ENCODE measurements around the gene FMN2. TPM values are rescaled to one million over a fixed set of nuclear protein-coding genes. Genes with fewer than 3 reads are reported as not detected.

The FMN2 gene
- total and polyA plus RNA-seq, 2 donors (not counting 1 experiment from before 2014, with no cell fraction given): 8.0 to 13.7 TPM

DNA sequence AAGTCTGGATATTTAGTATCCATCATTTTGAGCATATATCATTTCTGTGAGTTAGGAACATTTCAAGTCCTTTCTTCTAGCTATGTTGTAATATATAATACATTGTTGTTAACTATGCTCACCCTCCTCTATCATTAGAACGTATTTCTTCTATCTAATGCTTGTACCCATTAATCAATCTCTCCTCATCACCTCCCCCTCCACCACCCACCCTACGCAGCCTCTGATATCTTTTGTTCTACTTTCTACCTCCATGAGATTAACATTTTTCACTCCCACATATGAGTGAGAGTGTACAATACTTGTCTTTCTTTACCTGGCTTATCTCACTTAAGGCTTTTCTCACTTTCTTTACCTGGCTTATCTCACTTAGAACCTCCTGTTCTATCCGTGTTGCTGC is 156.2 kb downstream of the FMN2 start:
- DNase-seq (ENCODE audit: low read depth in 2 of 2): no peak
- Histone ChIP-seq H3K4me2 (ENCODE audit: extremely low read depth, insufficient read depth, low read length) (no peak overlapping the region), H3K27me3 (ENCODE audit: control insufficient read depth, insufficient read depth, low read length) (no peaks in the 10 kb centered on the region), H3K27ac (ENCODE audit: insufficient read depth, low read length) (no peak overlapping the region), H2AFZ (ENCODE audit: low read length) (no peak overlapping the region), H3K9me3 (ENCODE audit: control insufficient read depth, insufficient read depth, low read depth, low read length) (no peaks in the 10 kb centered on the region), H3K4me1 (ENCODE audit: control insufficient read depth, extremely low read depth, insufficient read depth, low read length) (peaks cover 19% of the 10 kb centered on the region), H3K9ac (ENCODE audit: insufficient read depth, low read length) (no peak overlapping the region), H3K4me3 (replicated peaks in 1 of 4; ENCODE audit: control extremely low read depth in 1 of 4, insufficient read depth in 1 of 4, low read depth in 3 of 4, low read length in 4 of 4) (no peak overlapping the region), H3K36me3 (ENCODE audit: control insufficient read depth, insufficient read depth, low read length) (no peaks in the 10 kb centered on the region), H4K20me1 (ENCODE audit: control insufficient read depth, extremely low read depth, insufficient read depth, low read length) (no peaks in the 10 kb centered on the region), H3K79me2 (ENCODE audit: control insufficient read depth, insufficient read depth, low read length) (peaks cover 2% of the 10 kb centered on the region)
- no peak for TF ChIP-seq EZH2 (IDR thresholded peaks at IDR 0.05; ENCODE audit: low read length, missing control alignments)
- TF ChIP-seq, protein P1, sequence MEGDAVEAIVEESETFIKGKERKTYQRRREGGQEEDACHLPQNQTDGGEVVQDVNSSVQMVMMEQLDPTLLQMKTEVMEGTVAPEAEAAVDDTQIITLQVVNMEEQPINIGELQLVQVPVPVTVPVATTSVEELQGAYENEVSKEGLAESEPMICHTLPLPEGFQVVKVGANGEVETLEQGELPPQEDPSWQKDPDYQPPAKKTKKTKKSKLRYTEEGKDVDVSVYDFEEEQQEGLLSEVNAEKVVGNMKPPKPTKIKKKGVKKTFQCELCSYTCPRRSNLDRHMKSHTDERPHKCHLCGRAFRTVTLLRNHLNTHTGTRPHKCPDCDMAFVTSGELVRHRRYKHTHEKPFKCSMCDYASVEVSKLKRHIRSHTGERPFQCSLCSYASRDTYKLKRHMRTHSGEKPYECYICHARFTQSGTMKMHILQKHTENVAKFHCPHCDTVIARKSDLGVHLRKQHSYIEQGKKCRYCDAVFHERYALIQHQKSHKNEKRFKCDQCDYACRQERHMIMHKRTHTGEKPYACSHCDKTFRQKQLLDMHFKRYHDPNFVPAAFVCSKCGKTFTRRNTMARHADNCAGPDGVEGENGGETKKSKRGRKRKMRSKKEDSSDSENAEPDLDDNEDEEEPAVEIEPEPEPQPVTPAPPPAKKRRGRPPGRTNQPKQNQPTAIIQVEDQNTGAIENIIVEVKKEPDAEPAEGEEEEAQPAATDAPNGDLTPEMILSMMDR (conservative IDR thresholded peaks at IDR 0.05 in 1 of 2, IDR thresholded peaks at IDR 0.05 in 1 of 2; ENCODE audit: low read depth in 1 of 2, low read length in 2 of 2): no peak

DNA sequence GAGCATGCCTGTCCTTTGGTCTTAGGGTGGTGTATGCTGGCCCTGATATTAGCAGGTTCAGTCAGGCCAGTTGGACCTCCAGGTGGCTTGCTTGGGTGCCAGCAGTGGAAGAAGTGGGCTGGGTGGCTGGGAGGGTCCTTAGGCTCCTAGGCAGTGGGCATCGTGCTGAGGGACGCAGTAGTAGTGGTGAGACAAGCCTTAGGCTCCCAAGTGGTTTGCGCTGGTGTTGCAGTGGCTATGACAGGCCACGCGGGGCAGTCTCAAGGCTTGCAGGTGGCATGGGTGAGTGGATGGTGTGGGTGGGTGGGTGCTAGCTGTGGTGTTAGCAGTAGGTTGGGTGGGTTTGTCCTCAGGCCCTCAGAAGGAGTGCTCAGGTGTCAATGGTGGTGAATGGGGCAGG is 162.3 kb downstream of the FMN2 start:
- Histone ChIP-seq H3K4me1 (ENCODE audit: control insufficient read depth, extremely low read depth, insufficient read depth, low read length) (peaks cover 3% of the 10 kb centered on the region), H3K27me3 (ENCODE audit: control insufficient read depth, insufficient read depth, low read length) (no peaks in the 10 kb centered on the region), H3K4me3 (replicated peaks in 1 of 4; ENCODE audit: control extremely low read depth in 1 of 4, insufficient read depth in 1 of 4, low read depth in 3 of 4, low read length in 4 of 4) (no peak overlapping the region), H3K79me2 (ENCODE audit: control insufficient read depth, insufficient read depth, low read length) (peaks cover 5% of the 10 kb centered on the region), H2AFZ (ENCODE audit: low read length) (no peak overlapping the region), H3K9ac (ENCODE audit: insufficient read depth, low read length) (no peak overlapping the region), H3K4me2 (ENCODE audit: extremely low read depth, insufficient read depth, low read length) (no peak overlapping the region), H3K36me3 (ENCODE audit: control insufficient read depth, insufficient read depth, low read length) (no peaks in the 10 kb centered on the region), H3K9me3 (ENCODE audit: control insufficient read depth, insufficient read depth, low read depth, low read length) (no peaks in the 10 kb centered on the region), H4K20me1 (ENCODE audit: control insufficient read depth, extremely low read depth, insufficient read depth, low read length) (no peaks in the 10 kb centered on the region), H3K27ac (ENCODE audit: insufficient read depth, low read length) (no peak overlapping the region)
- no peak for DNase-seq (ENCODE audit: low read depth in 2 of 2)
- TF ChIP-seq, protein P1 (conservative IDR thresholded peaks at IDR 0.05 in 1 of 2, IDR thresholded peaks at IDR 0.05 in 1 of 2; ENCODE audit: low read depth in 1 of 2, low read length in 2 of 2): no peak
- no peak for TF ChIP-seq EZH2 (IDR thresholded peaks at IDR 0.05; ENCODE audit: low read length, missing control alignments)

DNA sequence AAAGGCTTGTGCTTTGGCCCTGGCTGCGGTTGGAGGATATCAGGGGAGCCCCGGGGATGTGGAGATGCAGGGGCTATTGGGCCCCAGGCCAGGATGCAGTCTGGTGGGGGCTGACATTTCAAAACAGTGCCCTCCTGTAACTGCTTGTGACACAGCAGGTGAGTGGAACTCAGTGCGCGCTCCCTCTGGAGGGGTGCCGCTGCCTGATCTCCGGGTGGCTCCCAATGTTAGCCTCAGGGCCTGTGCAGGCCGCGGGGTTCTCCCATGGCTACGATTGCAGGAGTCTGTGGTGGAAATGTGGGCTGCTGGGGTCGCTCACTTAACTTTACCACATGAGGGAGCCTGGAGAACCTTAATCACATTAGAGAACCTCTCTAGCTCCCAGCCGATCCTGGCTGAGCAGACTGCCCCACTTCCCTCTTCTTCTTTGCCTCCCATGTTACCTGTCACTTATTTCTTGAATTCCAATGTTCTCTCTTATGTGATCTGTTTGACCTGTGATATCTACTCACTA is 163.2 kb downstream of the FMN2 start:
- Histone ChIP-seq H3K9me3 (ENCODE audit: control insufficient read depth, insufficient read depth, low read depth, low read length) (no peaks in the 10 kb centered on the region), H3K4me2 (ENCODE audit: extremely low read depth, insufficient read depth, low read length) (no peak overlapping the region), H3K36me3 (ENCODE audit: control insufficient read depth, insufficient read depth, low read length) (no peaks in the 10 kb centered on the region), H3K9ac (ENCODE audit: insufficient read depth, low read length) (no peak overlapping the region), H3K4me1 (ENCODE audit: control insufficient read depth, extremely low read depth, insufficient read depth, low read length) (peaks cover 6% of the 10 kb centered on the region), H4K20me1 (ENCODE audit: control insufficient read depth, extremely low read depth, insufficient read depth, low read length) (no peaks in the 10 kb centered on the region), H3K27ac (ENCODE audit: insufficient read depth, low read length) (no peak overlapping the region), H3K27me3 (ENCODE audit: control insufficient read depth, insufficient read depth, low read length) (no peaks in the 10 kb centered on the region), H2AFZ (ENCODE audit: low read length) (no peak overlapping the region), H3K79me2 (ENCODE audit: control insufficient read depth, insufficient read depth, low read length) (peaks cover 5% of the 10 kb centered on the region), H3K4me3 (replicated peaks in 1 of 4; ENCODE audit: control extremely low read depth in 1 of 4, insufficient read depth in 1 of 4, low read depth in 3 of 4, low read length in 4 of 4) (no peak overlapping the region)
- TF ChIP-seq EZH2 (IDR thresholded peaks at IDR 0.05; ENCODE audit: low read length, missing control alignments): no peak
- TF ChIP-seq, protein P1 (conservative IDR thresholded peaks at IDR 0.05 in 1 of 2, IDR thresholded peaks at IDR 0.05 in 1 of 2; ENCODE audit: low read depth in 1 of 2, low read length in 2 of 2): no peak
- no peak for DNase-seq (ENCODE audit: low read depth in 2 of 2)
